ENCODE results near the gene AOPEP.

DNA sequence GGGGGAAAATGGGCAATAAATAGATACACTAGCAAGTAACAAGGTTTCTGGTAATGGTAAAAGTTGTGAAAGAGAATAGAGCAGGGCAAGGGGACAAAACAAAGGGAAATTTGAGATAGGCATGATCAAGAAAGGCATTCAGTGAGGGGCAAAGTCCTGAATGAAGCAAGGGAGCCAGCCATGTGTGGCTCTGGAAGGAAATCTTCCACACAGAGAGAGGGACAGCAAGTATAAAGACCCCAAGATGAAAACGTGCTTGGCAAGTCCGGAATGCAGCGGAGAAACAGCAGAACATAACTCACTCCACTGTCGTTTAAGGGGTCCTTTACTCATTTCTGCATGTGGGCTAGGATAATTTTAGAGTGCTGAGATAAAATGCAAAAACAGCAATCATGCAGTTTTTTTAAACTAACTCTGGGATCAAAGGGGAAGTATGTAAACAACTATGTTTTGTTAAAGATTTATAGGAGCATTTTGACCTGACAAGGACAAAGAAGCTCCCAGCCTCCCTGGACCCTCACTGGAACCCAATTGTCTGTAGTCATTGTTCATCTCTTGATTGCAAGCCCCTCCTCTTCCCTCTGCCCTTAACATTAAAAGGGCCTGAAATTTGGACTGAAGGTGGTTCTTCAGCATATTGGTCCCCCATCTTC lies 22.9 kb upstream of the AOPEP start:
- TF ChIP-seq POLR2AphosphoS5 (IDR thresholded peaks at IDR 0.05), result no peak
- TF ChIP-seq EP300 (conservative IDR thresholded peaks at IDR 0.05; ENCODE audit: poor library complexity, severe bottlenecking), result no peak
- TF ChIP-seq CTCF (IDR thresholded peaks at IDR 0.05; ENCODE audit: poor library complexity, severe bottlenecking), result no peak
- TF ChIP-seq SMC3 (conservative IDR thresholded peaks at IDR 0.05; ENCODE audit: poor library complexity), result no peak
- TF ChIP-seq TAF1 (IDR thresholded peaks at IDR 0.05; ENCODE audit: low read depth), result no peak
- TF ChIP-seq EZH2 (IDR thresholded peaks at IDR 0.05; ENCODE audit: borderline replicate concordance, insufficient read depth, low read length, poor library complexity, severe bottlenecking), result no peak
